GM23338 (cell line): ENCODE data around the gene DOCK7.

ENCODE experiments used
- EZH2 ChIP-seq: fragments of 200-600 bp; sonication (generic); IDR thresholded peaks from one replicate; pipeline ENCODE4 v1.8.0; 2017; ENCODE audit warnings: antibody characterized with exemption, mild to moderate bottlenecking, low read depth; ENCODE audit not compliant: unreplicated experiment
- EZH2phosphoT487 ChIP-seq: fragments of 200-600 bp; sonication (generic); IDR thresholded peaks from one replicate; pipeline ENCODE4 v1.8.1; 2018; ENCODE audit warnings: antibody characterized with exemption; ENCODE audit not compliant: unreplicated experiment
- NANOG ChIP-seq: IDR thresholded peaks from 2 replicates; pipeline ENCODE4 v1.6.1; 2016; ENCODE audit warnings: antibody characterized with exemption, borderline replicate concordance
- POLR2AphosphoS5 ChIP-seq: IDR thresholded peaks from 2 replicates; pipeline ENCODE4 v1.6.1; 2016; ENCODE audit warnings: antibody characterized with exemption, low read depth
- STAT1 ChIP-seq: IDR thresholded peaks from one replicate; pipeline ENCODE4 v1.6.1; 2016; ENCODE audit warnings: antibody characterized with exemption; ENCODE audit not compliant: unreplicated experiment
- TF ChIP-seq, protein P1 (sequence below), 2 experiments: fragments of 200-600 bp in 1 of 2; sonication (generic) in 1 of 2; conservative IDR thresholded peaks; 2 replicates each; pipeline versions ENCODE4 v1.5.1 to v1.6.1; 2016 to 2017; ENCODE audit warnings: antibody characterized with exemption in 2 of 2, low read depth in 2 of 2, mild to moderate bottlenecking in 2 of 2, moderate library complexity in 1 of 2
- TF ChIP-seq, protein P2 (sequence below): IDR thresholded peaks from one replicate; pipeline ENCODE4 v1.6.1; 2018; ENCODE audit warnings: antibody characterized with exemption; ENCODE audit not compliant: unreplicated experiment

DNA sequence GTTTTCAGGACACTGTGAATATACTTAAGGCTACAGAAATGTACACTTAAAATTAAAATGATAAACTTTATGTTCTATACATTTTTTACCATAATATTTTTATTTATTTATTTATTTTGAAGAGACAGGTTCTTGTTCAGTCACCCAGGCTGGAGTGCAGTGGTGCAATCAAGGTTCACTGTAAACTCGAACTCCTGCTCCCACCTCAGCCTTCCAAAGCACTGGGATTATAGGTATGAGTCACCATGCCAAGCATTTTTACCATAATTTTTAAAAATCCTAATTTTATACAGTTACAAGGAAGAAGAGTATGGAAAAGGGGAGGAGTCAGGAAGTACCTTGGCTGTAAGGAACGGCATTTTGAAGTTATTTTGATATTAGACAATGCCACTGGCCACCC is 114.5 kb downstream of the DOCK7 start:
- TF ChIP-seq EZH2phosphoT487 (no peak), NANOG (no peak), EZH2 (no peak), POLR2AphosphoS5 (no peak), STAT1 (no peak)
- TF ChIP-seq, protein P1, sequence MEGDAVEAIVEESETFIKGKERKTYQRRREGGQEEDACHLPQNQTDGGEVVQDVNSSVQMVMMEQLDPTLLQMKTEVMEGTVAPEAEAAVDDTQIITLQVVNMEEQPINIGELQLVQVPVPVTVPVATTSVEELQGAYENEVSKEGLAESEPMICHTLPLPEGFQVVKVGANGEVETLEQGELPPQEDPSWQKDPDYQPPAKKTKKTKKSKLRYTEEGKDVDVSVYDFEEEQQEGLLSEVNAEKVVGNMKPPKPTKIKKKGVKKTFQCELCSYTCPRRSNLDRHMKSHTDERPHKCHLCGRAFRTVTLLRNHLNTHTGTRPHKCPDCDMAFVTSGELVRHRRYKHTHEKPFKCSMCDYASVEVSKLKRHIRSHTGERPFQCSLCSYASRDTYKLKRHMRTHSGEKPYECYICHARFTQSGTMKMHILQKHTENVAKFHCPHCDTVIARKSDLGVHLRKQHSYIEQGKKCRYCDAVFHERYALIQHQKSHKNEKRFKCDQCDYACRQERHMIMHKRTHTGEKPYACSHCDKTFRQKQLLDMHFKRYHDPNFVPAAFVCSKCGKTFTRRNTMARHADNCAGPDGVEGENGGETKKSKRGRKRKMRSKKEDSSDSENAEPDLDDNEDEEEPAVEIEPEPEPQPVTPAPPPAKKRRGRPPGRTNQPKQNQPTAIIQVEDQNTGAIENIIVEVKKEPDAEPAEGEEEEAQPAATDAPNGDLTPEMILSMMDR (conservative IDR thresholded peaks at IDR 0.05; ENCODE audit: low read depth in 2 of 2): no peak
- TF ChIP-seq, protein P2, sequence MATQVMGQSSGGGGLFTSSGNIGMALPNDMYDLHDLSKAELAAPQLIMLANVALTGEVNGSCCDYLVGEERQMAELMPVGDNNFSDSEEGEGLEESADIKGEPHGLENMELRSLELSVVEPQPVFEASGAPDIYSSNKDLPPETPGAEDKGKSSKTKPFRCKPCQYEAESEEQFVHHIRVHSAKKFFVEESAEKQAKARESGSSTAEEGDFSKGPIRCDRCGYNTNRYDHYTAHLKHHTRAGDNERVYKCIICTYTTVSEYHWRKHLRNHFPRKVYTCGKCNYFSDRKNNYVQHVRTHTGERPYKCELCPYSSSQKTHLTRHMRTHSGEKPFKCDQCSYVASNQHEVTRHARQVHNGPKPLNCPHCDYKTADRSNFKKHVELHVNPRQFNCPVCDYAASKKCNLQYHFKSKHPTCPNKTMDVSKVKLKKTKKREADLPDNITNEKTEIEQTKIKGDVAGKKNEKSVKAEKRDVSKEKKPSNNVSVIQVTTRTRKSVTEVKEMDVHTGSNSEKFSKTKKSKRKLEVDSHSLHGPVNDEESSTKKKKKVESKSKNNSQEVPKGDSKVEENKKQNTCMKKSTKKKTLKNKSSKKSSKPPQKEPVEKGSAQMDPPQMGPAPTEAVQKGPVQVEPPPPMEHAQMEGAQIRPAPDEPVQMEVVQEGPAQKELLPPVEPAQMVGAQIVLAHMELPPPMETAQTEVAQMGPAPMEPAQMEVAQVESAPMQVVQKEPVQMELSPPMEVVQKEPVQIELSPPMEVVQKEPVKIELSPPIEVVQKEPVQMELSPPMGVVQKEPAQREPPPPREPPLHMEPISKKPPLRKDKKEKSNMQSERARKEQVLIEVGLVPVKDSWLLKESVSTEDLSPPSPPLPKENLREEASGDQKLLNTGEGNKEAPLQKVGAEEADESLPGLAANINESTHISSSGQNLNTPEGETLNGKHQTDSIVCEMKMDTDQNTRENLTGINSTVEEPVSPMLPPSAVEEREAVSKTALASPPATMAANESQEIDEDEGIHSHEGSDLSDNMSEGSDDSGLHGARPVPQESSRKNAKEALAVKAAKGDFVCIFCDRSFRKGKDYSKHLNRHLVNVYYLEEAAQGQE: no peak
